SH-SY5Y (cell line): ENCODE data around the gene CDC34.

Experiments used
- GATA2 ChIP-seq: IDR thresholded peaks from 2 replicates; pipeline ENCODE4 v1.6.1; 2011; ENCODE audit warnings: mild to moderate bottlenecking, low read depth, low read length
- GATA3 ChIP-seq: IDR thresholded peaks from 2 replicates; pipeline ENCODE4 v1.6.1; 2011; ENCODE audit warnings: low read depth, mild to moderate bottlenecking, low read length, moderate library complexity

GRCh38 chr19:510606-511100 is 20.9 kb upstream of the CDC34 start:
- TF ChIP-seq GATA3 = no peak
- no peak for TF ChIP-seq GATA2
